Mesodermal cell (in vitro differentiated cells): ENCODE results near the gene MARS2.
"Not testable (repeated sequence)": the region's sequence is repeated elsewhere in the genome, so short reads cannot be mapped to it uniquely, and the experiment has no call there.

ENCODE experiments used
- H3K27ac ChIP-seq: 2 replicates; pipeline ENCODE4 v1.7.0; 2013; ENCODE audit warnings: mild to moderate bottlenecking, low read depth, low read length, moderate library complexity; ENCODE audit not compliant: severe bottlenecking
- H3K36me3 ChIP-seq: 2 replicates; pipeline ENCODE4 v1.7.1; 2013; ENCODE audit warnings: mild to moderate bottlenecking, low read length, moderate library complexity; ENCODE audit not compliant: control insufficient read depth, insufficient read depth
- H3K4me1 ChIP-seq: one replicate; pipeline ENCODE4 v1.7.1; 2013; ENCODE audit warnings: mild to moderate bottlenecking, low read length; ENCODE audit not compliant: insufficient read depth, control insufficient read depth, poor library complexity, severe bottlenecking
- H3K4me3 ChIP-seq: 2 replicates; pipeline ENCODE4 v1.7.0; 2013; ENCODE audit warnings: low read length, control low read depth, mild to moderate bottlenecking; ENCODE audit not compliant: insufficient read depth, poor library complexity, severe bottlenecking; ENCODE audit errors: extremely low read depth
- H3K9me3 ChIP-seq: 2 replicates; pipeline ENCODE4 v1.7.1; 2013; ENCODE audit warnings: mild to moderate bottlenecking, low read length, moderate library complexity; ENCODE audit not compliant: control insufficient read depth
- WGBS, 2 experiments: methylation state at CpG; one replicate each; pipeline ENCODE4 v1.1.5; 2013; ENCODE audit warnings: missing lambda C conversion rate in 2 of 2; ENCODE audit not compliant: insufficient coverage in 2 of 2; 5-methylcytosine and 5-hydroxymethylcytosine counted together

Gene MARS2

DNA sequence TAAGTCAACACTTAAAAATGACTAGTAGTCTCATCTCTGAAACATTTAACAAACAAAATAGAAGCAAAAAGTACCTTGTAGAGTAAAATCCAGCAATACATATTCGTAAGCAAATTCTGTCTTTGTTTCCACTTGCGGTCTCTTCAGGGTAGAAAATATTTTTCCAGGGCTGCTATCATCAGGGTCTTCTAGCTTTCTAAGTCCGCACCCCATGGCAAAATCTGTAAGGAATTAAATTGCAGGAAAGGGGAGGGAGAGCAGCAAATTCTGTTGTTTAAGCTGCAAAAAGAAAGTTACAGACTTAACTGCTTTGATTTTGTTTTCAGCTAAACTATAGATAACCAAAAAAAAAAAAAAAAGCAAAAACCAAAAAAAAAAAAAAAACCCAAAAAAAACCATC is 29.9 kb upstream of the MARS2 start, which contains the start of gene RFTN2:
RFTN2 (minus strand) TSS at position 342 of the 400 bp plus-strand sequence; CDS start at position 213, 129 bp downstream.
- Histone ChIP-seq H3K36me3 (peaks cover 5% of the 10 kb centered on the region), H3K9me3 (no peaks in the 10 kb centered on the region), H3K27ac (peak within 1 kb of the TSS; percentile 77), H3K4me1 (peaks cover 14% of the 10 kb centered on the region), H3K4me3 (peak within 1 kb of the TSS; percentile 50)
- 34 to 80% methylated on average over 1 to 2 of the region's 3 CpGs for WGBS, 2 experiments

DNA sequence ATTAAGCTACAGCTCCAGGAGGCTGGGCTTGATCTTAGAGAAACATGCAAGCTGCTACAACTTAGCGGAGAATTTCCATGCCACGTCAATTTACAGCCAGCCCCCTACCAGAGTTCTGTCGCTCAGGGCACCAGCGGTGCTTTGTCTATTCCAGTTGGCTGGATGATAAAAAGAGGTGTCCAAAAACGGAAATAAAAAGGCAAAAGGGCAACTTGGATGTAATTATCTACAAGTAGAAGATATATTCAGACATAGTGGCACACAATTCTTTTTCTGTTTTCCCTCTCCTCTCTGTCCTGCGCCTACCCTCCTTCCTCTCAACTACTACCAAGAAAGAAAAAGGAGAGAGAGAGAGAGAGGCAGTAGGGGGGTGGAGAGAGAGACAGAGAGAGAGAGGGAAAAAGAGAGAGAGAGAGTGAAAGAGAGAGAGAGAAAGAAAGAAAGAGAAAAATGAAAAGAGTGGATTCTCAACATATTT is 29.4 kb upstream of the MARS2 start:
- peaks cover 4% of the 10 kb centered on the region for H3K36me3 ChIP-seq
- peaks cover 14% of the 10 kb centered on the region for H3K4me1 ChIP-seq
- no peaks in the 10 kb centered on the region for H3K9me3 ChIP-seq
- 0% methylated on average over 2 of the region's 6 CpGs; no CpG with 5 or more reads in 1 of the 2 experiments for WGBS, 2 experiments
- peak overlapping the region; percentile 68 for H3K27ac ChIP-seq
- H3K4me3 ChIP-seq, result peak overlapping the region; percentile 50

GRCh38 chr2:197677056-197677455 is 28.1 kb upstream of the MARS2 start:
- H3K36me3 ChIP-seq, result peaks cover 4% of the 10 kb centered on the region
- 100% methylated on average over 1 of the region's 3 CpGs; no CpG with 5 or more reads in 1 of the 2 experiments for WGBS, 2 experiments
- no peak overlapping the region for H3K4me3 ChIP-seq
- no peaks in the 10 kb centered on the region for H3K9me3 ChIP-seq
- peak overlapping the region; percentile 77 for H3K27ac ChIP-seq
- peaks cover 14% of the 10 kb centered on the region for H3K4me1 ChIP-seq

GRCh38 chr2:197677483-197677882 is 27.7 kb upstream of the MARS2 start:
- 17 to 25% methylated on average over 1 of the region's 2 CpGs for WGBS, 2 experiments
- Histone ChIP-seq H3K36me3 (peaks cover 3% of the 10 kb centered on the region), H3K4me1 (peaks cover 14% of the 10 kb centered on the region), H3K9me3 (no peaks in the 10 kb centered on the region), H3K27ac (peak overlapping the region; percentile 77), H3K4me3 (no peak overlapping the region)

DNA sequence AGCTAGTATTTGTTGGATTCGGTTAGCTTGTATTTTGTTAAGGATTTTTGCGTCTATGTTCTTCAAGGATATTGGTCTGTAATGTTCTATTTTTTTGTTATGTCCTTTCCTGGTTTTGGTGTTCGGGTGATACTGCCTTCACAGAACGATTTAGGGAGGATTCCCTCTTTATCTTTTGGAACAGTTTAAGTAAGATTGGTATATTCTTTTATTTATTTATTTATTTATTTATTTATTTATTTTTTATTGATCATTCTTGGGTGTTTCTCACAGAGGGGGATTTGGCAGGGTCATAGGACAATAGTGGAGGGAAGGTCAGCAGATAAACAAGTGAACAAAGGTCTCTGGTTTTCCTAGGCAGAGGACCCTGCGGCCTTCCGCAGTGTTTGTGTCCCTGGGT is 10.0 kb upstream of the MARS2 start:
- H3K9me3 ChIP-seq, H3K36me3 ChIP-seq, H3K27ac ChIP-seq, H3K4me3 ChIP-seq, H3K4me1 ChIP-seq: not testable (repeated sequence)
- WGBS, 2 experiments, result 88 to 100% methylated on average over 1 to 2 of the region's 6 CpGs

DNA sequence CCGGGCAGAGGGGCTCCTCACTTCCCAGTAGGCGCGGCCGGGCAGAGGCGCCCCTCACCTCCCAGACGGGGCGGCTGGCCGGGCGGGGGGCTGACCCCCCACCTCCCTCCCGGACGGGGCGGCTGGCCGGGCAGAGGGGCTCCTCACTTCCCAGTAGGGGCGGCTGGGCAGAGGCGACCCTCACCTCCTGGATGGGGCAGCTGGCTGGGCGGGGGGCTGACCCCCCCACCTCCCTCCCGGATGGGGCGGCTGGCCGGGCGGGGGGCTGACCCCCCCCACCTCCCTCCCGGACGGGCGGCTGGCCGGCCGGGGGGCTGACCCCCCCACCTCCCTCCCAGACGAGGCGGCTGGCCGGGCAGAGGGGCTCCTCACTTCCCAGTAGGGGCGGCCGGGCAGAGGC is 9.2 kb upstream of the MARS2 start:
- not testable (repeated sequence) for H3K27ac ChIP-seq, H3K4me3 ChIP-seq, H3K4me1 ChIP-seq, H3K9me3 ChIP-seq, H3K36me3 ChIP-seq
- no CpG with 5 or more reads among the region's 30 CpGs for WGBS, 2 experiments

- WGBS, 2 experiments, result 98% methylated on average over 9 of the region's 29 CpGs; no CpG with 5 or more reads in 1 of the 2 experiments
- not testable (repeated sequence) for H3K4me3 ChIP-seq, H3K27ac ChIP-seq, H3K36me3 ChIP-seq, H3K4me1 ChIP-seq, H3K9me3 ChIP-seq
These were observed 8.6 kb upstream of the MARS2 start for GRCh38 chr2:197696571-197696970.

DNA sequence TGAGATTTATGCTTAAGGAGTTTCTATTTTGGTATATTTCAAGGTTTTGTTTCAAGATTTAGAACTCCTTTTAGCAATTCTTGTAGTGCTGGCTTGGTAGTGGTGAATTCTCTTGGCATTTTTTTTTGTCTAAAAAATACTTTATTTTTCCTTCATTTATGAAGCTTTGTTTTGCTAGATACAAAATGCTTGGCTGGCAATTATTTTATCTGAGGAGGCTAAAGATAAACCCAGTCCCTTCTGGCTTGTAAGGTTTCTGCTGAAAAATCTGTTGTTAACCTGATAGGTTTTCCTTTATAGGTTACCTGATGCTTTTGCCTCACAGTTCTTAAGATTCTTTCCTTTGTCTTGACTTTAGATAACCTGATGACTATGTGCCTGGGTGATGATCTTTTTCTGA is 5.4 kb upstream of the MARS2 start:
- H3K27ac ChIP-seq, H3K4me3 ChIP-seq, H3K9me3 ChIP-seq, H3K36me3 ChIP-seq, H3K4me1 ChIP-seq: not testable (repeated sequence)

- 86 to 100% methylated on average over 2 to 3 of the region's 3 CpGs for WGBS, 2 experiments
- Histone ChIP-seq H3K27ac (no peak overlapping the region), H3K4me3 (no peak overlapping the region), H3K9me3 (no peaks in the 10 kb centered on the region), H3K36me3 (no peaks in the 10 kb centered on the region), H3K4me1 (no peaks in the 10 kb centered on the region)
These were observed 4.2 kb upstream of the MARS2 start for GRCh38 chr2:197700960-197701359.

DNA sequence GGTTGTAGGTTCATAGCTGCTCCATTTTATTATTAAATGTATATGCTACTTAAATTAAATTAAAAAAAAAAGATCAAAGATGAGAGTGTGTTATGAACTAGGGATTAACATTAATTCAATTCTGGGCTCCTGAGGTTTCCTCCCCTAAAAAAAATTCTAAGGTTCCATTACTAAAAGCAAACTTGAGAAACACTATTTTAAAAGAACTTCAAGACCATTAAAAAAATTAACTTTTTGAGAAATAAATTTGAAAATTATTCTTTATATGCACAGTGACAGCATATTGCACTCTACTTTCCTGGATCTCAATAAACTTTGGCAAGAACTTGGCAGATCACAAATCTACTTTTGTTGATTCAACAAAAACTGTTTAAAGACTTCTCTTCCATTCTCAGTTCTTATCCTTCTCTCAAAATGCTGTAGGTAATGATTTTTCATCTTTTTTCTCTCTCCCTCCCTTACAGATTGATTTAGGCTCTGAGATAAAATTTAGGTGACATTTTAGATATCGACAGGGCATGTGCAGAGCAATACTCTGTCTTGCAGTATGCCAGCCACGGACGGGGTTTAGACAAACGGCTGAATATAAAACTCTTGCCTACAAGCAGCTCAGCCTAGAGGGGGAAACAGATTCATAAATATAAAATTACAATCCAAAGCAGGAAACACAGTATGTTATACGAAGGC is 592 bp upstream of the MARS2 start:
- Histone ChIP-seq H3K9me3 (no peaks in the 10 kb centered on the region), H3K27ac (peak overlapping the region; percentile 73)
- WGBS, 2 experiments, result no CpG with 5 or more reads among the region's 5 CpGs

More for the DNA sequence above, 592 bp upstream of the MARS2 start:
- peak overlapping the region; percentile 86 for H3K4me3 ChIP-seq
- no peaks in the 10 kb centered on the region for H3K36me3 ChIP-seq
- no peaks in the 10 kb centered on the region for H3K4me1 ChIP-seq
